Measurements from ENCODE around the gene CASP7.

Gene CASP7

GRCh38 chr10:113689057-113689456, 9.3 kb downstream of the CASP7 start:
- Mint-ChIP-seq H3K27me3 (ENCODE audit: low read depth) (no peaks in the 10 kb centered on the region), H3K9me3 (peaks cover 61% of the 10 kb centered on the region), H3K4me1 (ENCODE audit: low read depth) (peaks cover 34% of the 10 kb centered on the region), H3K36me3 (ENCODE audit: low read depth) (peaks cover 72% of the 10 kb centered on the region), H3K4me3 (peak overlapping the region; percentile 69), H3K27ac (peak overlapping the region; percentile 78)

GRCh38 chr10:113689574-113689973, 9.9 kb downstream of the CASP7 start:
- Mint-ChIP-seq H3K4me3 (peak overlapping the region; percentile 11), H3K27me3 (ENCODE audit: low read depth) (no peaks in the 10 kb centered on the region), H3K36me3 (ENCODE audit: low read depth) (peaks cover 73% of the 10 kb centered on the region), H3K4me1 (ENCODE audit: low read depth) (peaks cover 31% of the 10 kb centered on the region), H3K27ac (peak overlapping the region; percentile 78), H3K9me3 (peaks cover 63% of the 10 kb centered on the region)

GRCh38 chr10:113690749-113691148, 11.0 kb downstream of the CASP7 start:
- Mint-ChIP-seq H3K27ac (no peak overlapping the region), H3K9me3 (peaks cover 58% of the 10 kb centered on the region), H3K27me3 (ENCODE audit: low read depth) (no peaks in the 10 kb centered on the region), H3K4me3 (no peak overlapping the region), H3K4me1 (ENCODE audit: low read depth) (peaks cover 27% of the 10 kb centered on the region), H3K36me3 (ENCODE audit: low read depth) (peaks cover 72% of the 10 kb centered on the region)

- Mint-ChIP-seq H3K36me3 (ENCODE audit: low read depth) (peaks cover 71% of the 10 kb centered on the region), H3K9me3 (peaks cover 53% of the 10 kb centered on the region), H3K4me3 (no peak overlapping the region), H3K27me3 (ENCODE audit: low read depth) (no peaks in the 10 kb centered on the region), H3K4me1 (ENCODE audit: low read depth) (peaks cover 26% of the 10 kb centered on the region), H3K27ac (no peak overlapping the region)
Observed at GRCh38 chr10:113691381-113691780, 11.7 kb downstream of the CASP7 start.

DNA sequence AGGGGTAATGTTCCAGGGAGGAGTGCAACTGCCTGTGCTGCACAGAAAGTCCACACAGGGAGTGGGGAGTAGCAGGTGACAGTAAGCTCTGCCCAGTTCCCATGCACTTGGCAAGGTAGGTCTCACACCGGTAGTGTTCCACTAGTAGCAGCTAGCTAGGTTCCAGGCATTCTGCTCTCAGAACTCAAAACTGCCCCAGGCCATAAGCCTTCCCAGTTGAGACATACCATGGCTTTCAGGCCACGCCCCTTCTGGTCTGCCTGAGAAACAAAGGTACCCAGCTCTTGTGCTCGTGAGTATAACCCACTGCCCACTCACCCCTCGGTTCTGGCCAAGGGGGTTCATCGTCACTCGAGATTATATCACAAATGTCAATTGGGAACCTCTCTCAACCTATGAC, 12.6 kb downstream of the CASP7 start:
- H3K4me3 Mint-ChIP-seq = no peak overlapping the region
- H3K9me3 Mint-ChIP-seq = peaks cover 49% of the 10 kb centered on the region
- H3K36me3 Mint-ChIP-seq (ENCODE audit: low read depth) = peaks cover 73% of the 10 kb centered on the region
- no peaks in the 10 kb centered on the region for H3K27me3 Mint-ChIP-seq (ENCODE audit: low read depth)
- H3K4me1 Mint-ChIP-seq (ENCODE audit: low read depth) = peaks cover 26% of the 10 kb centered on the region
- no peak overlapping the region for H3K27ac Mint-ChIP-seq

GRCh38 chr10:113693348-113693747, 13.6 kb downstream of the CASP7 start:
- peaks cover 23% of the 10 kb centered on the region for H3K4me1 Mint-ChIP-seq (ENCODE audit: low read depth)
- H3K9me3 Mint-ChIP-seq = peaks cover 38% of the 10 kb centered on the region
- no peak overlapping the region for H3K4me3 Mint-ChIP-seq
- peaks cover 67% of the 10 kb centered on the region for H3K36me3 Mint-ChIP-seq (ENCODE audit: low read depth)
- H3K27me3 Mint-ChIP-seq (ENCODE audit: low read depth) = no peaks in the 10 kb centered on the region
- no peak overlapping the region for H3K27ac Mint-ChIP-seq

DNA sequence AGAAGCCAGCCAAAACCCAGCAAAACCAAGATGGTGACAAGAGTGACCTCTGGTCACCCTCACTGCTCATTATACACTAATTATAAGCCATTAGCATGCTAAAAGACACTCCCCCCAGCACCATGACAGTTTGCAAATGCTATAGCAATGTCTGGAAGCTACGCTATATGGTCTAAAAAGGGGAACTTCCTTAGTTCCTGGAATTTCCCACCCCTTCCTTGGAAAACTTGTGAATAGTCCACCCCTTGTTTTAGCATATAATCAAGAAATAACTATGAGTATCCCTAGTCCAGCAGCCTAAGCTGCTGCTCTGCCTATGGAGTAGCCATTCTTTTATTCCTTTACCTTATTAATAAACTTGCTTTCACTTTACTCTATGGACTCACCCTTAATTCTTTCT, 16.0 kb downstream of the CASP7 start:
- no peak overlapping the region for H3K4me3 Mint-ChIP-seq
- H3K27ac Mint-ChIP-seq = no peak overlapping the region
- H3K4me1 Mint-ChIP-seq (ENCODE audit: low read depth) = peaks cover 2% of the 10 kb centered on the region
- peaks cover 24% of the 10 kb centered on the region for H3K9me3 Mint-ChIP-seq
- peaks cover 69% of the 10 kb centered on the region for H3K36me3 Mint-ChIP-seq (ENCODE audit: low read depth)
- H3K27me3 Mint-ChIP-seq (ENCODE audit: low read depth) = no peaks in the 10 kb centered on the region

GRCh38 chr10:113697595-113697994, 17.9 kb downstream of the CASP7 start:
- H3K4me3 Mint-ChIP-seq = no peak overlapping the region
- H3K36me3 Mint-ChIP-seq (ENCODE audit: low read depth) = peaks cover 65% of the 10 kb centered on the region
- H3K27me3 Mint-ChIP-seq (ENCODE audit: low read depth) = no peaks in the 10 kb centered on the region
- peaks cover 7% of the 10 kb centered on the region for H3K4me1 Mint-ChIP-seq (ENCODE audit: low read depth)
- H3K27ac Mint-ChIP-seq = no peak overlapping the region
- peaks cover 23% of the 10 kb centered on the region for H3K9me3 Mint-ChIP-seq

GRCh38 chr10:113704637-113705343, 25.1 kb downstream of the CASP7 start:
- Mint-ChIP-seq H3K27me3 (ENCODE audit: low read depth) (no peaks in the 10 kb centered on the region), H3K9me3 (no peaks in the 10 kb centered on the region), H3K4me3 (no peak overlapping the region), H3K4me1 (ENCODE audit: low read depth) (peaks cover 31% of the 10 kb centered on the region), H3K36me3 (ENCODE audit: low read depth) (peaks cover 17% of the 10 kb centered on the region), H3K27ac (no peak overlapping the region)

- H3K9me3 Mint-ChIP-seq = no peaks in the 10 kb centered on the region
- no peak overlapping the region for H3K4me3 Mint-ChIP-seq
- H3K27me3 Mint-ChIP-seq (ENCODE audit: low read depth) = no peaks in the 10 kb centered on the region
- H3K36me3 Mint-ChIP-seq (ENCODE audit: low read depth) = peaks cover 18% of the 10 kb centered on the region
- H3K4me1 Mint-ChIP-seq (ENCODE audit: low read depth) = peaks cover 34% of the 10 kb centered on the region
- H3K27ac Mint-ChIP-seq = no peak overlapping the region
Observed at GRCh38 chr10:113705344-113705652, 25.6 kb downstream of the CASP7 start.

DNA sequence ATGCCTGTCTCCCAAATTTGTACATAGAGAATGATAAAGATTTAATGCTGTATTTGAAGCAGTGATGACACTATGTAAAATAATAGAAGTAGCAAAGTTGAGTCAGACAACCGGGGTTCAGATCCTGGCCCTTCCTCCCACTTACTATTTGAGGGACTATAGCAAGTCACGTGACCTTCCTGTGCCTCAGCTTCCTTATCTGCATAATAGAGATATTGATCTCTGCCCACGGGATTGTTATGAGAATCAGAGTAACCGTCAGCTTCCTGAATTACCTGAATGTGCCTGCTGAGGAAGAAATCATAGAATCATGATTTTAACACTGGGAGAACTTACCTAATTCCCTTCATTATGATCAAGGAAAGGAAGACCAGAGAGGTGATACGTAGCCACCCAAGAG, 26.9 kb downstream of the CASP7 start:
- H3K36me3 Mint-ChIP-seq (ENCODE audit: low read depth) = peaks cover 11% of the 10 kb centered on the region
- H3K9me3 Mint-ChIP-seq = no peaks in the 10 kb centered on the region
- peaks cover 33% of the 10 kb centered on the region for H3K4me1 Mint-ChIP-seq (ENCODE audit: low read depth)
- H3K27me3 Mint-ChIP-seq (ENCODE audit: low read depth) = no peaks in the 10 kb centered on the region
- no peak overlapping the region for H3K4me3 Mint-ChIP-seq
- H3K27ac Mint-ChIP-seq = no peak overlapping the region

GRCh38 chr10:113708640-113709039, 28.9 kb downstream of the CASP7 start:
- Mint-ChIP-seq H3K9me3 (no peaks in the 10 kb centered on the region), H3K36me3 (ENCODE audit: low read depth) (peaks cover 9% of the 10 kb centered on the region), H3K27ac (no peak overlapping the region), H3K4me1 (ENCODE audit: low read depth) (peaks cover 27% of the 10 kb centered on the region), H3K4me3 (no peak overlapping the region), H3K27me3 (ENCODE audit: low read depth) (no peaks in the 10 kb centered on the region)

DNA sequence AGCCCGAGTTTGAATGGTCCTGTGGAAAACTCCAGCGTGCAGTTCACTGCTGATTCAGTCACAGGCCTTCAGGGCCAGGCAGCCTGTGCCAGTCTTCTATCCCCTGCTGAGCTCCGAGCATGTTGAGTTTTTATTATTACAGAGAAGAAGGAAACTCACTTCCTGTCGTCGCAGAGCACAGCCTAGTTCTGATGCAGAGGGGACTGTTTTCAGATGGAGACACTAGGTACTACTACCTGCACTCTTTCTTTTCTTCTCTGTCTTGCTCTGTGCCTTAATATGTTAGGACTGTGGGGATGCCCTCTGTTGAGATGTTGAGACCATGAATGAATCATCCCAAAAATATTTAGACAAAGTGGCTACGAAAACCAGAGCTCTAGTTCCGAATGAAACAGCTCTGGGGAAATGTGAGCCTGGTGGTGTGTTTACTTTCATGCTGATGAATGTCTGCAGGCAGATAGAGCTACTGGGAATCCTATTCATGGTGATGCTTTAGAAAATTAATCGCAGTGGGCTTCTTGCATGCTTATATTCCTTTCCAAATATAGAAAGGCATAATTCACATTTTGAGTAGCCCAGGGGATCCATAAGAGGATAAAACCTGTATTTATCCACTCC, 29.6 kb downstream of the CASP7 start:
- Mint-ChIP-seq H3K4me1 (ENCODE audit: low read depth) (peaks cover 27% of the 10 kb centered on the region), H3K9me3 (no peaks in the 10 kb centered on the region), H3K4me3 (no peak overlapping the region), H3K27ac (no peak overlapping the region), H3K27me3 (ENCODE audit: low read depth) (no peaks in the 10 kb centered on the region), H3K36me3 (ENCODE audit: low read depth) (peaks cover 15% of the 10 kb centered on the region)

DNA sequence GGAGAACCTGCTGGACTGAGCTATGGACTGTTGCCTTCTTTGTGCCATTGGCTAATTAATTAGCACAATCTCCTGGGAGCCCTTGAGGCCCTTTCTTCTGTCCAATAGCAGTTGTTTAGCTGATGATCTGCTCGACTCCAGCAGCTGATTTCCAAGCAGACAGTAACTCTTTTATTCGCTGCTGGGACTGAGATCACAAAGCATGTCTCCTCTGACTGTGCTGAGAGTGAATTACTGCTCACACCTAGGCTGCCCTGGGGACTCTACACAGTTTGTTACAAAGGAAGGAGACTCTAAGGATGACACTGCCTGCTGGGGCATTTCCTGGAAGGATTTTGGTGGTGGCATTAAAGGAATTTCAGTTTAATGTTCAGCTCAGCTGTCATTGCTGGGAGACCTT, 31.4 kb downstream of the CASP7 start:
- Mint-ChIP-seq H3K4me1 (ENCODE audit: low read depth) (peaks cover 30% of the 10 kb centered on the region), H3K4me3 (no peak overlapping the region), H3K27ac (no peak overlapping the region), H3K36me3 (ENCODE audit: low read depth) (peaks cover 25% of the 10 kb centered on the region), H3K9me3 (no peaks in the 10 kb centered on the region), H3K27me3 (ENCODE audit: low read depth) (no peaks in the 10 kb centered on the region)

DNA sequence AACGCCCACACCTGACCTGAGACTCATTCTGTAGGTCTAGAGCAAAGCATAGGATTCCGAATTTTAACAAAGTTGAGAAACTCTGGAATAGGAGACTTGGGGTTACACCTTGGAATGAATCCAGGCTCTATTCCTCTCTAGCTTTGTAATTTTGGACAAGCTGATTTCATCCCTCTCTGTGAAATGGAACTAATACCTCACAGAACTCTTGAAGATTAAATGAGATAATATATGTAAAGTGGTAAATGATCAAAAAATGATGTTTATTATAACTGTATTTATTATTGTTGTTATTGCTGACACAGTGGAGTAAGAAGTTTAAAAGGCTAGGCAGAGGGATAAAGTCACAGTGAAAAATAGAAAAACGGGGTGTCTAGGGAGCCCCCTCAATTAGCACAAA, 32.3 kb downstream of the CASP7 start:
- Mint-ChIP-seq H3K27ac (no peak overlapping the region), H3K36me3 (ENCODE audit: low read depth) (peaks cover 32% of the 10 kb centered on the region), H3K9me3 (no peaks in the 10 kb centered on the region), H3K27me3 (ENCODE audit: low read depth) (no peaks in the 10 kb centered on the region), H3K4me1 (ENCODE audit: low read depth) (peaks cover 25% of the 10 kb centered on the region), H3K4me3 (no peak overlapping the region)
